WTC11 (cell line): Measurements from ENCODE around the gene FHIT.

Experiments
- CREB1 ChIP-seq: sonication (generic); formaldehyde crosslinking; IDR thresholded peaks from 2 replicates; pipeline ENCODE4 v1.8.0; 2023; ENCODE audit warnings: mild to moderate bottlenecking, missing genetic modification reagents
- KAT7 ChIP-seq: sonication (generic); formaldehyde crosslinking; IDR thresholded peaks from 2 replicates; pipeline ENCODE4 v1.8.1; 2023; ENCODE audit warnings: missing genetic modification reagents, mild to moderate bottlenecking, borderline replicate concordance
- NFATC4 ChIP-seq: fragments of 250-450 bp; sonication (Bioruptor Pico); IDR thresholded peaks from 2 replicates; pipeline ENCODE4 v1.9.0; 2021; ENCODE audit warnings: mild to moderate bottlenecking
- SMAD4 ChIP-seq: sonication (generic); formaldehyde crosslinking; IDR thresholded peaks from 2 replicates; pipeline ENCODE4 v1.8.0; 2022; ENCODE audit warnings: mild to moderate bottlenecking, missing genetic modification reagents
- ZNF423 ChIP-seq: fragments of 250-450 bp; sonication (Bioruptor Pico); IDR thresholded peaks from 2 replicates; pipeline ENCODE4 v2.1.2; 2022; ENCODE audit warnings: mild to moderate bottlenecking, moderate library complexity
- TF ChIP-seq, protein P1 (sequence below): fragments of 200-600 bp; IDR thresholded peaks from 2 replicates; pipeline ENCODE4 v1.8.0; 2022; ENCODE audit warnings: antibody characterized with exemption
- TF ChIP-seq, protein P2 (sequence below): sonication (generic); formaldehyde crosslinking; IDR thresholded peaks from 2 replicates; pipeline ENCODE4 v1.8.0; 2022; ENCODE audit warnings: mild to moderate bottlenecking, missing genetic modification reagents
- TF ChIP-seq, protein P3 (sequence below): sonication (generic); formaldehyde crosslinking; IDR thresholded peaks from 2 replicates; pipeline ENCODE4 v1.8.0; 2022; ENCODE audit warnings: mild to moderate bottlenecking, missing genetic modification reagents
- TF ChIP-seq, protein P4 (sequence below): sonication (generic); formaldehyde crosslinking; IDR thresholded peaks from 2 replicates; pipeline ENCODE4 v1.8.1; 2022; ENCODE audit warnings: low read depth, mild to moderate bottlenecking, moderate library complexity, missing genetic modification reagents, borderline replicate concordance
- TF ChIP-seq, protein P5 (sequence below): sonication (generic); formaldehyde crosslinking; IDR thresholded peaks from 2 replicates; pipeline ENCODE4 v1.8.1; 2023; ENCODE audit warnings: mild to moderate bottlenecking, missing genetic modification reagents, moderate library complexity

DNA sequence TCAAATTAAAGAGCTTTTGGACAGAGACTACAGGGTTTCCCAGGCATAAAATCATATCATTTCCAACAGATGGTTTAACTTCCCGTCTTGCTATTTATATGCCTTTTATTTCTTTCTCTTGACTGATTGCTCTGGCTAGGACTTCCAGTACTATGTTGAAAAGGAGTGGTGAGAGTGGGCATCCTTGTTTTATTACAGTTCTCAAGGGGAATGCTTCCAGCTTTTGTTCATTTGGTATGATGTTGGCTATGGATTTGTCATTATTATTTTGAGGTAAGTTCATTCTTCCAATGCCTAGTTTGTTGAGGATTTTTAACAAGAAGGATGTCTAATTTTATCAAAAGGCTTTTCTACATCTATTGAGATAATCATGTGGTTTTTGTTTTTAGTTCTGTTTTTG, 1304.9 kb downstream of the FHIT start:
- TF ChIP-seq, protein P1, sequence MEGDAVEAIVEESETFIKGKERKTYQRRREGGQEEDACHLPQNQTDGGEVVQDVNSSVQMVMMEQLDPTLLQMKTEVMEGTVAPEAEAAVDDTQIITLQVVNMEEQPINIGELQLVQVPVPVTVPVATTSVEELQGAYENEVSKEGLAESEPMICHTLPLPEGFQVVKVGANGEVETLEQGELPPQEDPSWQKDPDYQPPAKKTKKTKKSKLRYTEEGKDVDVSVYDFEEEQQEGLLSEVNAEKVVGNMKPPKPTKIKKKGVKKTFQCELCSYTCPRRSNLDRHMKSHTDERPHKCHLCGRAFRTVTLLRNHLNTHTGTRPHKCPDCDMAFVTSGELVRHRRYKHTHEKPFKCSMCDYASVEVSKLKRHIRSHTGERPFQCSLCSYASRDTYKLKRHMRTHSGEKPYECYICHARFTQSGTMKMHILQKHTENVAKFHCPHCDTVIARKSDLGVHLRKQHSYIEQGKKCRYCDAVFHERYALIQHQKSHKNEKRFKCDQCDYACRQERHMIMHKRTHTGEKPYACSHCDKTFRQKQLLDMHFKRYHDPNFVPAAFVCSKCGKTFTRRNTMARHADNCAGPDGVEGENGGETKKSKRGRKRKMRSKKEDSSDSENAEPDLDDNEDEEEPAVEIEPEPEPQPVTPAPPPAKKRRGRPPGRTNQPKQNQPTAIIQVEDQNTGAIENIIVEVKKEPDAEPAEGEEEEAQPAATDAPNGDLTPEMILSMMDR = no peak
- TF ChIP-seq SMAD4 (CRISPR knock-in tag) = no peak
- TF ChIP-seq, protein P2, sequence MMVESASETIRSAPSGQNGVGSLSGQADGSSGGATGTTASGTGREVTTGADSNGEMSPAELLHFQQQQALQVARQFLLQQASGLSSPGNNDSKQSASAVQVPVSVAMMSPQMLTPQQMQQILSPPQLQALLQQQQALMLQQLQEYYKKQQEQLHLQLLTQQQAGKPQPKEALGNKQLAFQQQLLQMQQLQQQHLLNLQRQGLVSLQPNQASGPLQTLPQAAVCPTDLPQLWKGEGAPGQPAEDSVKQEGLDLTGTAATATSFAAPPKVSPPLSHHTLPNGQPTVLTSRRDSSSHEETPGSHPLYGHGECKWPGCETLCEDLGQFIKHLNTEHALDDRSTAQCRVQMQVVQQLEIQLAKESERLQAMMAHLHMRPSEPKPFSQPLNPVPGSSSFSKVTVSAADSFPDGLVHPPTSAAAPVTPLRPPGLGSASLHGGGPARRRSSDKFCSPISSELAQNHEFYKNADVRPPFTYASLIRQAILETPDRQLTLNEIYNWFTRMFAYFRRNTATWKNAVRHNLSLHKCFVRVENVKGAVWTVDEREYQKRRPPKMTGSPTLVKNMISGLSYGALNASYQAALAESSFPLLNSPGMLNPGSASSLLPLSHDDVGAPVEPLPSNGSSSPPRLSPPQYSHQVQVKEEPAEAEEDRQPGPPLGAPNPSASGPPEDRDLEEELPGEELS (CRISPR knock-in tag) = no peak
- TF ChIP-seq KAT7 (CRISPR knock-in tag) = no peak
- TF ChIP-seq ZNF423 (CRISPR knock-in tag) = no peak
- TF ChIP-seq, protein P3, sequence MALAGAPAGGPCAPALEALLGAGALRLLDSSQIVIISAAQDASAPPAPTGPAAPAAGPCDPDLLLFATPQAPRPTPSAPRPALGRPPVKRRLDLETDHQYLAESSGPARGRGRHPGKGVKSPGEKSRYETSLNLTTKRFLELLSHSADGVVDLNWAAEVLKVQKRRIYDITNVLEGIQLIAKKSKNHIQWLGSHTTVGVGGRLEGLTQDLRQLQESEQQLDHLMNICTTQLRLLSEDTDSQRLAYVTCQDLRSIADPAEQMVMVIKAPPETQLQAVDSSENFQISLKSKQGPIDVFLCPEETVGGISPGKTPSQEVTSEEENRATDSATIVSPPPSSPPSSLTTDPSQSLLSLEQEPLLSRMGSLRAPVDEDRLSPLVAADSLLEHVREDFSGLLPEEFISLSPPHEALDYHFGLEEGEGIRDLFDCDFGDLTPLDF (CRISPR knock-in tag) = no peak
- TF ChIP-seq NFATC4 (CRISPR knock-in tag) = no peak
- no peak for TF ChIP-seq CREB1 (CRISPR knock-in tag)
- TF ChIP-seq, protein P4, sequence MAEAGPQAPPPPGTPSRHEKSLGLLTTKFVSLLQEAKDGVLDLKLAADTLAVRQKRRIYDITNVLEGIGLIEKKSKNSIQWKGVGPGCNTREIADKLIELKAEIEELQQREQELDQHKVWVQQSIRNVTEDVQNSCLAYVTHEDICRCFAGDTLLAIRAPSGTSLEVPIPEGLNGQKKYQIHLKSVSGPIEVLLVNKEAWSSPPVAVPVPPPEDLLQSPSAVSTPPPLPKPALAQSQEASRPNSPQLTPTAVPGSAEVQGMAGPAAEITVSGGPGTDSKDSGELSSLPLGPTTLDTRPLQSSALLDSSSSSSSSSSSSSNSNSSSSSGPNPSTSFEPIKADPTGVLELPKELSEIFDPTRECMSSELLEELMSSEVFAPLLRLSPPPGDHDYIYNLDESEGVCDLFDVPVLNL (CRISPR knock-in tag) = no peak
- TF ChIP-seq, protein P5, sequence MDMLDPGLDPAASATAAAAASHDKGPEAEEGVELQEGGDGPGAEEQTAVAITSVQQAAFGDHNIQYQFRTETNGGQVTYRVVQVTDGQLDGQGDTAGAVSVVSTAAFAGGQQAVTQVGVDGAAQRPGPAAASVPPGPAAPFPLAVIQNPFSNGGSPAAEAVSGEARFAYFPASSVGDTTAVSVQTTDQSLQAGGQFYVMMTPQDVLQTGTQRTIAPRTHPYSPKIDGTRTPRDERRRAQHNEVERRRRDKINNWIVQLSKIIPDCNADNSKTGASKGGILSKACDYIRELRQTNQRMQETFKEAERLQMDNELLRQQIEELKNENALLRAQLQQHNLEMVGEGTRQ = no peak
